PFSK-1 (cell line): ENCODE results near the gene CPHXL2.

ENCODE experiments used
- FOXP2 ChIP-seq: optimal IDR thresholded peaks from 2 replicates; pipeline ENCODE3; 2011; ENCODE audit warnings: borderline replicate concordance, control low read depth, inconsistent platforms; ENCODE audit not compliant: insufficient read depth; ENCODE audit errors: extremely low read length, extremely low read depth
- POLR2AphosphoS5 ChIP-seq: IDR thresholded peaks from 2 replicates; pipeline ENCODE4 v1.6.1; 2012; ENCODE audit warnings: low read depth, mild to moderate bottlenecking, control low read depth, low read length, moderate library complexity
- TAF1 ChIP-seq: IDR thresholded peaks from 2 replicates; pipeline ENCODE4 v1.6.1; 2012; ENCODE audit warnings: low read length, control low read depth, borderline replicate concordance; ENCODE audit not compliant: insufficient read depth

DNA sequence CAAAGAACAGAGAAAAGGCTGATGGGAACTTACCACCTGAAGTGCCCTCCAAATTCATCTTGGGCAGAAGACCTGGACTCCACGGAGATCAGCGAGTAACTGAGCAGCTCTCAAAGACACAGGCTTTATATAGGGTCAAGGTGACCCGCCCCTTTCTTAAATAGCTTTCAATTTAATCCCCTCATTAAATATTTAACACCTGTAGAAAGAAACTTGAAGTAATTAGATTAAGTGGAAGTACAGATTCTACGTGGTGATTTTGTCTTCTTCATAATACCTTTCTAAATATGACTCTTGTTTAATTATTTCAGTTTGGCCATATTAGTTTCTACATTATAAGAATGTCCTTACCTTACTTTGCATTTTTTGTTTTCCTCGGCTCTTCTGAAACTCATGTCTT, 24.6 kb upstream of the CPHXL2 start, which contains the start of gene DUXB:
- TF ChIP-seq TAF1 (no peak), POLR2AphosphoS5 (no peak), FOXP2 (no peak)
